ENCODE results near the gene MALL. TPM values are rescaled to one million over a fixed set of nuclear protein-coding genes. Genes with fewer than 3 reads are reported as not detected.
"Not testable (repeated sequence)": the region's sequence is repeated elsewhere in the genome, so short reads cannot be mapped to it uniquely, and the experiment has no call there.

MALL gene
- total RNA-seq, 1 donor from 2014 or later: 2.9 TPM

GRCh38 chr2:110100480-110100879 lies 15.1 kb downstream of the MALL start:
- DNase-seq (ENCODE audit: low spot score in 2 of 2): no peak
- FAIRE-seq: no peak

- no peak for DNase-seq (ENCODE audit: low spot score in 2 of 2)
- FAIRE-seq: no peak
These were observed 16.0 kb downstream of the MALL start for GRCh38 chr2:110099471-110100225.

DNA sequence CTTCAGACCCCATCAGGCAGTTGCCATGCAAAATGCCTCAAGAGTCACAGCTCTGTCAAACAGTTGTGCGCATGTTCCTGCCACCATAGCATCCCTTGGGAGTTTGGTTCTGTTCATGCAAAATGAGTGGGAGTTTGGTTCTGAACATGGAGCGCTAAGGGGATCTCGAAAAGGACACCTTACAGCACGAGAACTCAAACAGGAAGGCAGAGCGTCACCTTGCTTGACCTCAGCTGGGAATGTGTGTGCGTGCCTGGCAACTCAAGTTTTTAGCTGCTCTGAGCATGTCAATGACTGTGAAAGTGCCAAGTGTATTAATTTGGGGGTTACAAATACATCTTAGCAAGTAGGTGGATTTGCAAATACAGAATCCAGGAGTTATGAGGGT lies 16.6 kb downstream of the MALL start:
- no peak for DNase-seq (ENCODE audit: low spot score in 2 of 2)
- FAIRE-seq: no peak

DNA sequence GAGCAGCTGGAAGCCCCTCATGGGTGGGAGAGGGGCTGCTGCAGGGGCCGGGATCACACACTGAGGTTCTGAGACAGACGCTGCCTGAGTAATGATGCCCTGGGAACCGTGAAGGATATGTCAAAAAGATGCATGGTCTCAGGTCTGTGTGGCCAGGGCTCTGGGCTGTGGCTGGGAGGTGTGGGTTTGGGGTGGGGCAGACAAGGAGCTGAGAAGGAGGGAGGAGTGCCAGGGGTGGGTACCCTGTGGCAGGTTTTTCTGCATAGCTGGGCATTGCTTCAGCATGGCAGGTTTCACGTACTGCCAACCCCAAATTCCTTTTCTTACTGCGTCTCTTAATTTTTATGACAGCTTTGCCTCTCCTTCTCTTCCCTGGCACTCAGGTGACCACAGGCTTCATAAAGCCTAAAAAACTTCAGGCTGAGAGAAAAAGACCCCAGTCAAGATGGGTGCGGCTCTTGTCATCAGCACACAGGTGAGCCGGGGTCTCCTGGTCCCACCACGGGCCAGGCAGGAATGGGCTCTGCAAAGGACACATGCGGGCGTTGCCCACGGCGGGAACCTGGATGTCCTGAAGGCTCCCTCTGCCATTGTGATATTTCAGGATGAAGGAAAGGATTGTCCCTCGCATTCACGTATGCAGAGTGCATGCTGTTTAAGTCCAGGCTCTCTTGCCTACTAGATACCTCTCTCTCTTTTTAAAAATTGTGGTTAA lies 18.0 kb downstream of the MALL start:
- DNase-seq (ENCODE audit: low spot score in 2 of 2) (no peak), FAIRE-seq (no peak)

DNA sequence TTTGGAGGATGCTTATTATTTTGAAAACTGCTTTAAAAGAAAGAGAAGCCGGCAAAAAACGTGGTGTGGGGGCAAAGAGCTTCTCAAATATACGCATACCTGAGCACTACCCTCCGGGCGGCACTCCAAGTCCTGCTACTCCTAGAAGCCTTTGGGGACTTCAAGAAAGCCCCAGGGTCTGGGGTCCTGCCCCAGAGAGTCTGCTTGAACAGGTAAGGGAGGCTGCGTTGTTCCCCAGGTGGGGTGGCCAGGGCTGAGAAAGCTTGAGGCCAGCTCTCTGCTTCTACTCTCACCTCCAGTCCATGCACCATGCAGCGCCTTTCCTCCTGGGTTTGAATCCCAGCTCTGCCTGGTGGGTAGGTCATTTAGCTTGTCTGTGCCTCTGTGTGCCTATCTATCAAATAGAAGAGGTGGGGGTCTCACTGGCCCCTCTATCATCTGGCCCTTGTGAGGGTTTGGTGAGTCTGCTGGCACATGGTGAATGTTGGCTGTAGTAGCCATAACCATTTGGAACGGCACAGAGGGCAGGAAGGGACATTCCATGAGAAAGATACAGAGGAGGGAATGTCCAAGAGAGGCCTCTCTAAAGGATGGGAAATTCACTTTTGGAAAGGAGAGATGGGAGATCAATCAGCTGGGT lies 19.5 kb downstream of the MALL start:
- FAIRE-seq (no peak), DNase-seq (ENCODE audit: low spot score in 2 of 2) (no peak)

- FAIRE-seq: not testable (repeated sequence)
These were observed 20.6 kb downstream of the MALL start for GRCh38 chr2:110094884-110095534.

DNA sequence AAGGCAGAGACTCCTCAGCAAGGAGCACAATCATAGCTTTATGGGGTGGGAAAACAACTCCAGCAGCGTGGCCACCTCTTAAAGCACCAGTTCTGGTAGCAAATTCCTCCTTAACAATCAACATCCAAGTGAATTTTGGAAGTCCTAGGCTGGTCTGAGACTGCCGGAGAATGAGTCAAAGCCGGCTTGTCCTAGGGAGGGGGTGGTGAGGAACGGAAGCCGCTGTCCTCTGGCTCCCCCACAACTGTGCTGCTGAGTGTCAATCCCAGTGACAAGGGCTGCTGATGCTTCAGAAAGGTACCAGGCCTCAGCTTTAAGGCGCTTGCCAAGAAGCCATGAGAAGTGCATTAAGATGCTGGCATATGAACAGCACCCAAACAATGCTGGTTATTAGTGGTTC lies 21.7 kb downstream of the MALL start:
- not testable (repeated sequence) for FAIRE-seq; DNase-seq (ENCODE audit: low spot score in 2 of 2)

More at GRCh38 chr2:110094884-110095534, 20.6 kb downstream of the MALL start:
- DNase-seq (ENCODE audit: low spot score in 2 of 2): not testable (repeated sequence)

- not testable (repeated sequence) for FAIRE-seq
These were observed 25.5 kb downstream of the MALL start for GRCh38 chr2:110090164-110090563.

GRCh38 chr2:110083757-110084156 lies 31.9 kb downstream of the MALL start:
- not testable (repeated sequence) for FAIRE-seq; DNase-seq (ENCODE audit: low spot score in 2 of 2)

More at GRCh38 chr2:110090164-110090563, 25.5 kb downstream of the MALL start:
- DNase-seq (ENCODE audit: low spot score in 2 of 2): not testable (repeated sequence)

GRCh38 chr2:110083162-110083561 lies 32.5 kb downstream of the MALL start:
- not testable (repeated sequence) for FAIRE-seq

GRCh38 chr2:110078104-110078503 lies 37.5 kb downstream of the MALL start:
- FAIRE-seq: not testable (repeated sequence)

More at GRCh38 chr2:110083162-110083561, 32.5 kb downstream of the MALL start:
- DNase-seq (ENCODE audit: low spot score in 2 of 2): not testable (repeated sequence)

GRCh38 chr2:110075896-110076295 lies 39.7 kb downstream of the MALL start:
- FAIRE-seq; DNase-seq (ENCODE audit: low spot score in 2 of 2): not testable (repeated sequence)

More at GRCh38 chr2:110078104-110078503, 37.5 kb downstream of the MALL start:
- DNase-seq (ENCODE audit: low spot score in 2 of 2): not testable (repeated sequence)

GRCh38 chr2:110069869-110070268 lies 45.8 kb downstream of the MALL start:
- DNase-seq (ENCODE audit: low spot score in 2 of 2); FAIRE-seq: not testable (repeated sequence)

DNA sequence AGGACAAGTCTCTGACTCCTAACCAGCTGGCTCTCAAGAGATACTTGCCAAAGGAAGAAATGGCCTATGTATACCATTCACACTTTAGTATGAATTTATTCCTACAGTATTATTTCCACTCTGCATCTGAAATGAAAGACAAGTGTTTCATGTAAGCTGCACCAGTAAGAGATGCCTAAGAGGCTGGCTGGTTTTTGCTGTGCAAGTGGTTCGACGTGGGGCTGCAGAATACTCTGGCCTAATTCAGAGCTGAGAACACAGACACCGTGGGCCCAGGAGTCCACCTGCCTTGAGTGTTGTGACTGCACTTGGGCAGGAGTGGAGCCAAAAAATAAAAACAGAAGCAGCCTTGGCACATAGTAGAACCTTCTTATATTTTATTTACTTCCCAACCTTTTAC lies 47.5 kb downstream of the MALL start:
- not testable (repeated sequence) for FAIRE-seq; DNase-seq (ENCODE audit: low spot score in 2 of 2)

GRCh38 chr2:110062332-110062731 lies 53.3 kb downstream of the MALL start:
- DNase-seq (ENCODE audit: low spot score in 2 of 2); FAIRE-seq: not testable (repeated sequence)

GRCh38 chr2:110060550-110060949 lies 55.1 kb downstream of the MALL start:
- not testable (repeated sequence) for FAIRE-seq; DNase-seq (ENCODE audit: low spot score in 2 of 2)

DNA sequence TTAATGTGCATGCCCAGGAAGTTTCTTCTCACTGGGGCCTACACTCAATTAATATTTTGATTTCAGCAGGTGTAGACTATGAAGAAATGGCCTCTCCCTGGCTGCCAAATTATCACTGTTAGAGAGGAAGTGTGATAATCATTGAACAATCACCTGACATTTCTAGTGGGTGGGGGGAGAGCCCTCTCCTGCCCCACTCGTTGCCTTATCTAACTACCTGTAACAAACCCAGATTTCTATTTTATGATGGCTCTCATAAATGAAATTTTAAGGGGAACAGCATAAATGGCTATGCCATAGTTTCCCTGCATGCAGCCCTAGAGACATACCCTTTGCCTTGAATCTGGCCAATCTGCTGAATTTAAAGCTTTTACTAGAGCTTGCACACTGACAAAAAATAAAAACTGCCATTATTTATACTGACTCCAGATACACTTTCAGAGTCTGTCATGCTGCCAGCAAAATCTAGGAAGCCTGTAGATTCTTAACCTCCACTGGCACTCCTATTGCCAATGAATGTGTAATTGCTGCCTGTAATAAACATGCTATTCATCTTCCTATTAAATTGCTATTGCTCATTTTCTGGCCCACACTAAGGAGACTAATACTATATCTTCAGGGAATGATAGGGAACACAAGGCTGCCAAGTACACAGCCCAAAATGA lies 55.8 kb downstream of the MALL start:
- not testable (repeated sequence) for FAIRE-seq; DNase-seq (ENCODE audit: low spot score in 2 of 2)

DNA sequence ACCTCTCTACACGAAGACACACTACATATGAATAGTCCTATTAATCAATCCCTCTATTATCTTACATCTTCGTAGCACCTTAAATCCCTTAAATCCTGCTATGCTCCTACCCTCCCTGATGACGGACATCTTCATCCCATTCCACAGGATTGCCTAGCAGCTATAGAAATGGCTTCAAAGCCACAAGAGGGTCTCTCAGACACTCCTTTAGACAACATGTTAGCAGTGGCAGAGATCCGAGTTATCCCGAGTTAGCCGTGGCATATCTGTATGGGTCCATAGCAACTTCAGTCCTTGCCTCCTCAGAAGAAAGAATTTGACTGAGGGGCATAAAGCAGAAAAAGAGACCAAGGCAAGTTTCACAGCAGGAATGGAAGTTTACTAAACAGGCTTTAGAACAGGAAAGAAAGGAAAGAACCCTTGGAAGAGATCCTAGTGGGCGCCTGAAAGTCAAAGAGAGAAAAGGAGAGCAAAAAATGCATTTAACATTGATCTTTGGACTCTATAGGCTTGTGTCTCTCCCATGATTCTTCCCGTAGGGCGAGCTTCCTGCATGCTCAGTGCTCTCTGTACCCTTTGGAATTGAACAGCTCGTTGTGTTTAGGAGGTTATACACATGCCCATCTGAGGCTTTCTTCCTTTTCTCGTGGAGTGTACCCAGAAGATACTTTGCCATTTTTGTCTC lies 56.5 kb downstream of the MALL start:
- not testable (repeated sequence) for FAIRE-seq; DNase-seq (ENCODE audit: low spot score in 2 of 2)

GRCh38 chr2:110058034-110058433 lies 57.6 kb downstream of the MALL start:
- DNase-seq (ENCODE audit: low spot score in 2 of 2); FAIRE-seq: not testable (repeated sequence)
